Measurements from ENCODE around the gene SLC6A13. TPM values are rescaled to one million over a fixed set of nuclear protein-coding genes. Genes with fewer than 3 reads are reported as not detected.

SLC6A13 gene
- total and polyA plus RNA-seq, 10 of the 15 experiments (the other 5 are each of a cell fraction or from before 2014, with no cell fraction given), result 0.18 to 1.2 (median 0.20) TPM; not detected in 3

DNA sequence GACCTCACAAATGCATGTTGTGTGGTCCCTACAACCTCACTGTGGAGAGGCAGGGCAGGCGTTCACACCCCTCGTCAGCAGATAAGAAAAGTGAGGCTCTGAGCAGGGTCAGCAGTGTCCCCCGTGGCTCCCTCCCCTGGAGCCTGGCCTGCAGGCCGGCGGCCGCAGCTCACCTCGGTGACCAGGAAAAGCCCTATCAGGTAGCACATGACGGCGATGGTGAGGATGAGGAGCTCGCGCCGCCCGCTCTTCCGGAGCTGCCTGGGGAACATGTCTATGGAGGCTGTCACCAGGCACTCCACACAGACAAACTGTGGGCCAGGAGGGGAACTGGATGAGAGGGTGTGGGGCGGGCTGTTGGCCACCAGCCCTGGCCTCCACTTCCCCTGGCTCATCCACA, 66.7 kb downstream of the SLC6A13 start:
- Histone ChIP-seq H3K4me3 (no peak overlapping the region), H2AFZ (ENCODE audit: control insufficient read depth, low read depth, low read length) (no peak overlapping the region), H3K9me3 (replicated peaks; ENCODE audit: control insufficient read depth, insufficient read depth, low read length) (no peaks in the 10 kb centered on the region), H3K27me3 (replicated peaks in 1 of 2; ENCODE audit: control insufficient read depth in 2 of 2, insufficient read depth in 2 of 2, low read length in 1 of 2) (peaks cover 0 to 2% of the 10 kb centered on the region in 2 experiments; a peak in 2 of 4 replicates), H4K20me1 (ENCODE audit: control insufficient read depth, insufficient read depth) (no peaks in the 10 kb centered on the region), H3K27ac (ENCODE audit: control insufficient read depth, insufficient read depth) (no peak overlapping the region), H3K9ac (ENCODE audit: control insufficient read depth, insufficient read depth, low read length) (no peak overlapping the region), H3K36me3 (ENCODE audit: control insufficient read depth in 2 of 2, insufficient read depth in 2 of 2, low read length in 1 of 2) (no peaks in the 10 kb centered on the region), H3K4me1 (ENCODE audit: control insufficient read depth, insufficient read depth, low read length) (no peaks in the 10 kb centered on the region), H3K79me2 (ENCODE audit: control insufficient read depth, insufficient read depth, low read length) (no peaks in the 10 kb centered on the region), H3K4me2 (ENCODE audit: control insufficient read depth, insufficient read depth) (no peak overlapping the region)
- DNase-seq (ENCODE audit: low read depth, low spot score) (no peak), ATAC-seq (no peak), FAIRE-seq (no peak)
- no TSS peak for BruUV-seq (replicated peaks)
- TF ChIP-seq, protein P1, sequence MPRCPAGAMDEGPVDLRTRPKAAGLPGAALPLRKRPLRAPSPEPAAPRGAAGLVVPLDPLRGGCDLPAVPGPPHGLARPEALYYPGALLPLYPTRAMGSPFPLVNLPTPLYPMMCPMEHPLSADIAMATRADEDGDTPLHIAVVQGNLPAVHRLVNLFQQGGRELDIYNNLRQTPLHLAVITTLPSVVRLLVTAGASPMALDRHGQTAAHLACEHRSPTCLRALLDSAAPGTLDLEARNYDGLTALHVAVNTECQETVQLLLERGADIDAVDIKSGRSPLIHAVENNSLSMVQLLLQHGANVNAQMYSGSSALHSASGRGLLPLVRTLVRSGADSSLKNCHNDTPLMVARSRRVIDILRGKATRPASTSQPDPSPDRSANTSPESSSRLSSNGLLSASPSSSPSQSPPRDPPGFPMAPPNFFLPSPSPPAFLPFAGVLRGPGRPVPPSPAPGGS (IDR thresholded peaks at IDR 0.05; ENCODE audit: borderline replicate concordance, insufficient read depth, low read depth, low read length, poor library complexity, severe bottlenecking), result no peak
- TF ChIP-seq, protein P2, sequence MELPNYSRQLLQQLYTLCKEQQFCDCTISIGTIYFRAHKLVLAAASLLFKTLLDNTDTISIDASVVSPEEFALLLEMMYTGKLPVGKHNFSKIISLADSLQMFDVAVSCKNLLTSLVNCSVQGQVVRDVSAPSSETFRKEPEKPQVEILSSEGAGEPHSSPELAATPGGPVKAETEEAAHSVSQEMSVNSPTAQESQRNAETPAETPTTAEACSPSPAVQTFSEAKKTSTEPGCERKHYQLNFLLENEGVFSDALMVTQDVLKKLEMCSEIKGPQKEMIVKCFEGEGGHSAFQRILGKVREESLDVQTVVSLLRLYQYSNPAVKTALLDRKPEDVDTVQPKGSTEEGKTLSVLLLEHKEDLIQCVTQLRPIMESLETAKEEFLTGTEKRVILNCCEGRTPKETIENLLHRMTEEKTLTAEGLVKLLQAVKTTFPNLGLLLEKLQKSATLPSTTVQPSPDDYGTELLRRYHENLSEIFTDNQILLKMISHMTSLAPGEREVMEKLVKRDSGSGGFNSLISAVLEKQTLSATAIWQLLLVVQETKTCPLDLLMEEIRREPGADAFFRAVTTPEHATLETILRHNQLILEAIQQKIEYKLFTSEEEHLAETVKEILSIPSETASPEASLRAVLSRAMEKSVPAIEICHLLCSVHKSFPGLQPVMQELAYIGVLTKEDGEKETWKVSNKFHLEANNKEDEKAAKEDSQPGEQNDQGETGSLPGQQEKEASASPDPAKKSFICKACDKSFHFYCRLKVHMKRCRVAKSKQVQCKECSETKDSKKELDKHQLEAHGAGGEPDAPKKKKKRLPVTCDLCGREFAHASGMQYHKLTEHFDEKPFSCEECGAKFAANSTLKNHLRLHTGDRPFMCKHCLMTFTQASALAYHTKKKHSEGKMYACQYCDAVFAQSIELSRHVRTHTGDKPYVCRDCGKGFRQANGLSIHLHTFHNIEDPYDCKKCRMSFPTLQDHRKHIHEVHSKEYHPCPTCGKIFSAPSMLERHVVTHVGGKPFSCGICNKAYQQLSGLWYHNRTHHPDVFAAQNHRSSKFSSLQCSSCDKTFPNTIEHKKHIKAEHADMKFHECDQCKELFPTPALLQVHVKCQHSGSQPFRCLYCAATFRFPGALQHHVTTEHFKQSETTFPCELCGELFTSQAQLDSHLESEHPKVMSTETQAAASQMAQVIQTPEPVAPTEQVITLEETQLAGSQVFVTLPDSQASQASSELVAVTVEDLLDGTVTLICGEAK (IDR thresholded peaks at IDR 0.05; ENCODE audit: borderline replicate concordance), result no peak
- CTCF ChIA-PET, result no interaction called here
- WGBS (ENCODE audit: insufficient coverage, insufficient replicate concordance, low lambda C conversion rate, missing lambda C conversion rate), result 47% methylated on average over 14 of the region's 15 CpGs
- SMC1A ChIA-PET (ENCODE audit: uncharacterized antibody, unreplicated experiment), result no interaction called here
- in situ Hi-C loops (cut with MboI), result no loop called here
- RAD21 ChIA-PET (ENCODE audit: unreplicated experiment), result no interaction called here
- POLR2A ChIA-PET, result no interaction called here
- intact Hi-C loops (cut with micrococcal nuclease; ENCODE audit: unreplicated experiment), result no loop called here
